Measurements from ENCODE around the gene ZNF563.
"Not testable (repeated sequence)": the region's sequence is repeated elsewhere in the genome, so short reads cannot be mapped to it uniquely, and the experiment has no call there.

The ZNF563 gene

GRCh38 chr19:12333162-12334159 lies at the start of gene ZNF563:
TSS of gene ZNF563 (minus strand) at chr19:12333633. CDS start at chr19:12333482, 151 bp downstream.
- peak; percentile 81 to 85 for DNase-seq

GRCh38 chr19:12380444-12380737 lies 47.0 kb upstream of the ZNF563 start:
- DNase-seq: no peak

- no peak for DNase-seq
These were observed 46.5 kb upstream of the ZNF563 start for GRCh38 chr19:12379732-12380443.

GRCh38 chr19:12374026-12374425 lies 40.6 kb upstream of the ZNF563 start:
- no peak for DNase-seq

- DNase-seq: peak; percentile 86 to 88
These were observed 32.1 kb upstream of the ZNF563 start, which contains the start of gene ZNF442 for GRCh38 chr19:12365236-12366162. TSS of gene ZNF442 (minus strand) at chr19:12365683. CDS start at chr19:12363631, 2,052 bp downstream.

- no peak for DNase-seq
These were observed 31.2 kb upstream of the ZNF563 start for GRCh38 chr19:12364391-12365235.

- not testable (repeated sequence) for DNase-seq
These were observed 28.8 kb upstream of the ZNF563 start for GRCh38 chr19:12362236-12362635.

GRCh38 chr19:12353375-12353774 lies 19.9 kb upstream of the ZNF563 start:
- no peak for DNase-seq

GRCh38 chr19:12350890-12351197 lies 17.4 kb upstream of the ZNF563 start:
- no peak for DNase-seq

GRCh38 chr19:12350185-12350889 lies 16.9 kb upstream of the ZNF563 start:
- DNase-seq: no peak

- DNase-seq: no peak
These were observed 13.5 kb upstream of the ZNF563 start for GRCh38 chr19:12346896-12347295.

- no peak for DNase-seq
These were observed 11.8 kb upstream of the ZNF563 start for GRCh38 chr19:12345197-12345596.

- no peak for DNase-seq
These were observed 2.1 kb downstream of the ZNF563 start for GRCh38 chr19:12331211-12331941.

GRCh38 chr19:12330340-12330739 lies 3.1 kb downstream of the ZNF563 start:
- no peak for DNase-seq

- DNase-seq: no peak
These were observed 7.7 kb downstream of the ZNF563 start for GRCh38 chr19:12325690-12326089.

- DNase-seq: no peak
These were observed 14.5 kb downstream of the ZNF563 start for GRCh38 chr19:12318782-12319413.

GRCh38 chr19:12314553-12314952 lies 18.9 kb downstream of the ZNF563 start:
- no peak for DNase-seq

GRCh38 chr19:12308891-12309290 lies 24.5 kb downstream of the ZNF563 start:
- DNase-seq: not testable (repeated sequence)

GRCh38 chr19:12295191-12295590 lies 38.2 kb downstream of the ZNF563 start:
- no peak for DNase-seq

Data from NCI-H1930 (cell line).